ENCODE measurements around the gene CD226. TPM values are rescaled to one million over a fixed set of nuclear protein-coding genes. Genes with fewer than 3 reads are reported as not detected.

CD226 gene
- total RNA-seq, 1 experiment from 2014 or later, result 1.2 TPM

GRCh38 chr18:69956665-69957620, 9.3 kb upstream of the CD226 start:
- no peak overlapping the region for H3K27ac ChIP-seq (ENCODE audit: low read depth, low read length)
- no peaks in the 10 kb centered on the region for H3K9me2 ChIP-seq (ENCODE audit: insufficient read depth)
- no TSS peak for BruUV-seq (replicated peaks)
- DNase-seq (ENCODE audit: low read depth, low spot score) (no peak), ATAC-seq (no peak)
- H3K4me2 ChIP-seq (ENCODE audit: low read length), result no peak overlapping the region
- no peaks in the 10 kb centered on the region for H3K9me3 ChIP-seq (ENCODE audit: control insufficient read depth in 1 of 2, insufficient read depth in 1 of 2, low read depth in 1 of 2, low read length in 2 of 2)
- no peaks in the 10 kb centered on the region for H4K20me1 ChIP-seq (ENCODE audit: insufficient read depth)
- intact Hi-C loops (cut with micrococcal nuclease), result loop anchor here (5.0 kb wide), 1 partner anchor 50 kb away; no protein-coding TSS in a partner anchor
- no peaks in the 10 kb centered on the region for H3K27me3 ChIP-seq (ENCODE audit: insufficient read depth, low read length)
- RAD21 ChIA-PET (ENCODE audit: low non-redundant PET in 1 of 2, low total read pairs in 2 of 2, uncharacterized antibody in 2 of 2, unreplicated experiment in 2 of 2), result no interaction called here
- POLR2A ChIA-PET, result no interaction called here
- H3K9ac ChIP-seq (ENCODE audit: low read length), result no peak overlapping the region
- CTCF ChIA-PET, result no interaction called here
- H3K79me2 ChIP-seq (ENCODE audit: insufficient read depth, low read length), result no peaks in the 10 kb centered on the region
- H2AFZ ChIP-seq (ENCODE audit: low read depth, low read length, poor library complexity, severe bottlenecking), result no peak overlapping the region
- TF ChIP-seq FOSL1 (IDR thresholded peaks at IDR 0.05; ENCODE audit: low read depth) (no peak), POLR2AphosphoS5 (IDR thresholded peaks at IDR 0.05; ENCODE audit: low read depth, low read length) (no peak), JUND (IDR thresholded peaks at IDR 0.05) (no peak), CBX3 (IDR thresholded peaks at IDR 0.05; ENCODE audit: low read depth) (no peak), ELF1 (IDR thresholded peaks at IDR 0.05; ENCODE audit: borderline replicate concordance, low read depth) (no peak), ZBTB33 (IDR thresholded peaks at IDR 0.05; ENCODE audit: extremely low read depth, insufficient replicate concordance, low read length) (no peak), MAX (IDR thresholded peaks at IDR 0.05) (no peak), YY1 (IDR thresholded peaks at IDR 0.05; ENCODE audit: extremely low read depth, insufficient replicate concordance, low read depth, low read length) (no peak), ZFX (IDR thresholded peaks at IDR 0.05) (no peak), EZH2 (IDR thresholded peaks at IDR 0.05) (no peak), EZH2phosphoT487 (IDR thresholded peaks at IDR 0.05; ENCODE audit: borderline replicate concordance) (no peak), RAD21 (IDR thresholded peaks at IDR 0.05; ENCODE audit: low read depth) (no peak), SRF (IDR thresholded peaks at IDR 0.05; ENCODE audit: low read depth) (no peak), EGR1 (IDR thresholded peaks at IDR 0.05; ENCODE audit: low read depth) (no peak), CEBPB (IDR thresholded peaks at IDR 0.05; ENCODE audit: low read depth) (no peak), SIN3A (IDR thresholded peaks at IDR 0.05; ENCODE audit: low read depth) (no peak), ATF3 (IDR thresholded peaks at IDR 0.05) (no peak), POLR2A (IDR thresholded peaks at IDR 0.05; ENCODE audit: borderline replicate concordance, extremely low read depth, insufficient read depth, insufficient read length) (no peak)
- TF ChIP-seq, protein P1, sequence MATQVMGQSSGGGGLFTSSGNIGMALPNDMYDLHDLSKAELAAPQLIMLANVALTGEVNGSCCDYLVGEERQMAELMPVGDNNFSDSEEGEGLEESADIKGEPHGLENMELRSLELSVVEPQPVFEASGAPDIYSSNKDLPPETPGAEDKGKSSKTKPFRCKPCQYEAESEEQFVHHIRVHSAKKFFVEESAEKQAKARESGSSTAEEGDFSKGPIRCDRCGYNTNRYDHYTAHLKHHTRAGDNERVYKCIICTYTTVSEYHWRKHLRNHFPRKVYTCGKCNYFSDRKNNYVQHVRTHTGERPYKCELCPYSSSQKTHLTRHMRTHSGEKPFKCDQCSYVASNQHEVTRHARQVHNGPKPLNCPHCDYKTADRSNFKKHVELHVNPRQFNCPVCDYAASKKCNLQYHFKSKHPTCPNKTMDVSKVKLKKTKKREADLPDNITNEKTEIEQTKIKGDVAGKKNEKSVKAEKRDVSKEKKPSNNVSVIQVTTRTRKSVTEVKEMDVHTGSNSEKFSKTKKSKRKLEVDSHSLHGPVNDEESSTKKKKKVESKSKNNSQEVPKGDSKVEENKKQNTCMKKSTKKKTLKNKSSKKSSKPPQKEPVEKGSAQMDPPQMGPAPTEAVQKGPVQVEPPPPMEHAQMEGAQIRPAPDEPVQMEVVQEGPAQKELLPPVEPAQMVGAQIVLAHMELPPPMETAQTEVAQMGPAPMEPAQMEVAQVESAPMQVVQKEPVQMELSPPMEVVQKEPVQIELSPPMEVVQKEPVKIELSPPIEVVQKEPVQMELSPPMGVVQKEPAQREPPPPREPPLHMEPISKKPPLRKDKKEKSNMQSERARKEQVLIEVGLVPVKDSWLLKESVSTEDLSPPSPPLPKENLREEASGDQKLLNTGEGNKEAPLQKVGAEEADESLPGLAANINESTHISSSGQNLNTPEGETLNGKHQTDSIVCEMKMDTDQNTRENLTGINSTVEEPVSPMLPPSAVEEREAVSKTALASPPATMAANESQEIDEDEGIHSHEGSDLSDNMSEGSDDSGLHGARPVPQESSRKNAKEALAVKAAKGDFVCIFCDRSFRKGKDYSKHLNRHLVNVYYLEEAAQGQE (IDR thresholded peaks at IDR 0.05; ENCODE audit: low read depth), result no peak
- no peaks in the 10 kb centered on the region for H3K36me3 ChIP-seq (ENCODE audit: control insufficient read depth in 1 of 2, insufficient read depth in 2 of 2, low read length in 2 of 2)
- H3K4me3 ChIP-seq (replicated peaks in 1 of 2; ENCODE audit: low read depth in 1 of 2, low read length in 2 of 2), result no peak overlapping the region
- H3K4me1 ChIP-seq (ENCODE audit: control insufficient read depth in 1 of 2, insufficient read depth in 2 of 2, low read length in 2 of 2), result no peaks in the 10 kb centered on the region

Data from HCT116 (cell line).